ENCODE results near the gene KCNQ1. TPM values are rescaled to one million over a fixed set of nuclear protein-coding genes. Genes with fewer than 3 reads are reported as not detected.

KCNQ1 gene
- total and polyA plus RNA-seq, 2 experiments from 2014 or later, result 0.45 to 0.87 TPM

- no peak for TF ChIP-seq ZNF462 (CRISPR knock-in tag; IDR thresholded peaks at IDR 0.05)
- TF ChIP-seq ZNF331 (CRISPR knock-in tag; IDR thresholded peaks at IDR 0.05; ENCODE audit: low read depth), result no peak
- TF ChIP-seq JUNB (IDR thresholded peaks at IDR 0.05; ENCODE audit: unreplicated experiment), result no peak
- no peak for TF ChIP-seq EZH2phosphoT487 (IDR thresholded peaks at IDR 0.05; ENCODE audit: unreplicated experiment)
- TF ChIP-seq POLR2AphosphoS5 (IDR thresholded peaks at IDR 0.05; ENCODE audit: low read depth), result no peak
- TF ChIP-seq CREB1 (CRISPR knock-in tag; IDR thresholded peaks at IDR 0.05; ENCODE audit: low read depth), result no peak
- TF ChIP-seq NANOG (IDR thresholded peaks at IDR 0.05; ENCODE audit: borderline replicate concordance), result no peak
- TF ChIP-seq REST (IDR thresholded peaks at IDR 0.05; ENCODE audit: unreplicated experiment), result no peak
- TF ChIP-seq STAT1 (IDR thresholded peaks at IDR 0.05; ENCODE audit: unreplicated experiment), result no peak
These were observed 368.5 kb downstream of the KCNQ1 start (continued) for GRCh38 chr11:2813141-2813908.

Data from GM23338 (cell line).